ENCODE results near the gene TTLL12.

Gene TTLL12

DNA sequence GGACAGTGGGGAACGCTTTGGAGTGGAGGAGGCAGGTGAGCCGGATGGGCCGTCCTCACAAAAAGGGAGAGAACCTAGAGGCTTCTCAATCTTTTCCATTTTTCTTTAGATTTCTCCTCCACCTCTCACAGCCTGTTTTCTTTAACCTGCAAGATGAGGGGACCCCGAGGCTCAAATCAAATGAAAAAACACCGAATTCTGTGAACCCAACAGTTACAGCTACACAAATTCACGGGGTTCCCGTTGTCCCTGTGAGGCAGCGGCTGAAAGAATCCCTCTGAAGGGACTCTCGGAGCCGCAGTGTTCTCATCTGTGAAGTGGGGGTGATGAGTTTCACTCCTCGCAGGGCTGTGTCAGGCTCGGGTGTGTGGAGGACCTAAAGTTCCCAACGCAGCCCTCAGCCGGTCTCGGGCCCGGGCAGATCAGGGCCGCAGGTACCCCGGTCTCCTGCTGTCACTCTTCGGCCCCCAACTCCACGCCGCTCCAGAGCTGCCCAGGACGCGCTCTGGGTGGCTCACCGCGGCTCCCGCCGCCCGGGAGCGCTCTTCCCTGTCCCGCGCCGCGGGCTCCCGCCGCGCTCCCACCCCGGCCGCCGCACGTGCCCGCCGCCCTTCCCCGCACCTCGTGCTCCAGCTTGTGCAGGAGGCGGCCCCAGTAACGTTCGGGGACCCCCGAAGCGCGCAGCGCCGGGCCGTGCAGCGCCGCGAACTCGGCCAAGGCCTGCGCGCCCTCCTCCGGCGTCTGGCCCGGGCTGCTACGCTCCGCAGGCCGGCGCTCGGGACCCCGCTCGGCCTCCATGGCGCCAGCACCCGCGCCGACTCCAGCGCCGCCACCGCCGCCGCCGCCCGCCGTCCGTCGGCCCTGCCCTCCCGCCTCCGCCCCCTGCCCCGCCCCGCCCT lies at the start of gene TTLL12:
Gene TTLL12 (minus strand): TSS at position 863 of the 899 bp plus-strand sequence. CDS start 65 bp downstream, at position 798.
- peak; percentile 82 for DNase-seq (ENCODE audit: low spot score)

DNA sequence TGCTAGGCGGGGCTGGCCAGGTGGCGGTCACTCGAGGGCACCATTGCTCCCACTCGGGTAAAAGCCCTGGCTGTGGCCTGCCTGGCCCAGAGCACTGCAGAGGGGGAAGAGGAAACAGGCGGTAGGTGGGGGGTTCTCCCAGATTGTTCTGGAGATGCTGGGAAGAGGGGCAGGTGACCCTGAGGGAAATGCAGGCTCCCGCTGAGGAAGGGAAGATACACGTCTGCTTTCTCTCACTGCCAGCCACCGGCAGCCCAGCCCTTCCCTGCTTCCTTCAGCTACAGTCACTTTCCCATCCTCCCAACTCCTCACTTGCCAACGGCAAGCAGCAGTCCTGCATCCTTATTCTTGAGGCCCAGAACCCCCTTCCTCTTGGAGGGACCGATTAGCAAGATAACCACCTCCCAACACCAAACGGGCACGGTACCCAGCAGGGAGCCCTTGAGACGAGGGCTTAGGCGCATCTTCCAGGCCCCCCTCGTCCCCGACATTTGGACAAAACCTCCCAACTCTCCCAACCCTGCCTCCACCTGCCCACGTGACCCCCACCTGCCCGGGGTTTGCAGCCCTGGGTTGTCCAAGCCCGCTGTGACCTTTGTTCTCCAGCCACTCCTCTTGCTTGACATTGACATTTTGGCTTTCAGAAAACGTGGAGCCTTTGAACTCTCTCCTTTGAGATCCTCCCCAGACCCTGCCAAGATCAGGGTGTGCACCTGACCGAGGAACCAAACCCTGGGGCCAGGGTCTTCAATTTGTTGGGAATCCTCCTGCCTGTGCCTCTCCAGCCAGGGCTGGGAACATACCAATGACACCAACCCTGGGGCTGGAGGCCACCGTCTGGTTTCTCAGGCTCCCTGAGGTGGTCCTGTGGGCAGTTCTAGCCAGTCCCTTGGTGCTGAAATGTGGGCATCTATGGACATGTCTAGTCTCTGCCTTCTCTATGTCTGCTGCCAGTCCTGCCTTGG lies 48.8 kb upstream of the TTLL12 start:
- no peak for DNase-seq (ENCODE audit: low spot score)

GRCh38 chr22:43234264-43234988 lies 47.5 kb upstream of the TTLL12 start:
- no peak for DNase-seq (ENCODE audit: low spot score)

GRCh38 chr22:43233529-43233928 lies 46.6 kb upstream of the TTLL12 start:
- DNase-seq (ENCODE audit: low spot score) = no peak

DNA sequence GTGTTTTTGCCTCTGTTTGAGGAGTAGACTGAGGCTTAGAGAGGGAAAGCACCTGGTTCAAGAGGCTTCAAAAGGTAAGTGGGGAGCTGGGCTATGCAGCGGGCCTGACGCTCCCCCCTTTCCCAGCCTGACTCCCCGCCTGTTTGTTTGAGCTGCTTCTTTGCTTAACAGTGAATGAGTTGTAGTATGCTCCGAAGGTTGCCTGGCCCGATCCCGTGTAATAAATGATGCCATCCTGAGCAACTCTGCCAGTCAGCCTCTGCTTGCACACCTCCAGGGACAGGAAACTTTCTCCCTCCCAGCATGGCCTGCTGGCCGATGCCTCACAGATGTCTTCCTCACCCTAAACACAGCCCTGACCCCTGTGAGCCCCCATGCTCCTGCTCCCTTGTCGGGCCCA lies 45.5 kb upstream of the TTLL12 start:
- DNase-seq (ENCODE audit: low spot score) = no peak

DNA sequence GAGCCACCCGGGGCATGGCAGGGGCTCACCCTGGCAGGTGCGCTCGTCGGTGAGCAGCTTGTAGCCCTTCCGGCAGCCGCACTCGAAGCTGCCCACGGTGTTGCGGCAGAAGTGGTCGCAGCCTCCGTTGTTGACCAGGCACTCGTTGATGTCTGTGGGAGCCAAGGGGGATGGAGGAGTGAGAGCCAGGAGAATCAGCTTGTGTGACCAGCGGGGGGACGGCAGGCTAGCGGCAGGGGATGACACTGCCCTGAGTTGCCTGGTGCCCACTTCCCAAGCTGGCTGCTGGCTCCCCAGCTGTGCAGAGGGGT lies 44.7 kb upstream of the TTLL12 start:
- no peak for DNase-seq (ENCODE audit: low spot score)

DNA sequence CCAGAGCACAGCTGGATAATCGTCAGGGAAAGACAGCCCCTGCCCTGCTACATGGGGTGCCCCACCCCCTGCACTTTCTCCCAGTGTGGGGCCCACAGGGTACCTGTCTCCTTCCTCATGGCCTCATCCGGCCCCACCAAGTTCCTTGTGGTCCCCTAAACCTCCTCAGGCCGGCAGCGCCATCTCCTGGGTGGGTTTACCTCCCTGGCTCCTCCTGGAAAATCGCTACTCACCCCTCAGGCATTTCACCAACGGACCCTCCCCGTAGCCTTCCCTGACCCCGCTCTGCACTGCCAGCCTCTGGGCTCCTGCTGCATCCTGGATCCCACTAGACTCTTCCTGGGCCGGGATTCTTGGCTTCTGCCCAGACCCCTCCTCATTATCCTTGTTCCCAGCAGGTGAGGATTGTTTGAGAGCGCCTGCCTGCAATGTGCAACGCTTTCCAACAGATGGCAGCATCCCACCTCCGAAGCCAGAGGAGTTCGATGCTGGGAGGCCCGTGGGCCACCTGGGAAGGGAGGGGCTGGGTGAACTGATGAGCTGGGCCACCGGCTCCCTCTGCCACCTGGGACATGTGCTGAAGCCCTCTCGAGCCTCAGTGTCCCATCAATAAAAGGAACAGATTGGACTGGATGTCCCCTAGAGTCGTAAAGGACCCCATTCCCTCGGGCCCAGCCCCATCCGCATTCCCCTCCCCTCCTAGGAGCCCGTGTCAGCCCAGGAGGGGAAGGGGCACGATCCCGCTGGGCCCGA lies 44.2 kb upstream of the TTLL12 start:
- DNase-seq (ENCODE audit: low spot score) = peak; percentile 65

GRCh38 chr22:43230571-43230970 lies 43.6 kb upstream of the TTLL12 start:
- DNase-seq (ENCODE audit: low spot score) = no peak

- no peak for DNase-seq (ENCODE audit: low spot score)
Observed at GRCh38 chr22:43228863-43229262, 41.9 kb upstream of the TTLL12 start.

- DNase-seq (ENCODE audit: low spot score) = no peak
Observed at GRCh38 chr22:43228330-43228729, 41.4 kb upstream of the TTLL12 start.

GRCh38 chr22:43227239-43227630 lies 40.3 kb upstream of the TTLL12 start:
- peak; percentile 57 for DNase-seq (ENCODE audit: low spot score)

GRCh38 chr22:43226377-43227238 lies 39.7 kb upstream of the TTLL12 start:
- DNase-seq (ENCODE audit: low spot score) = peak; percentile 83

DNA sequence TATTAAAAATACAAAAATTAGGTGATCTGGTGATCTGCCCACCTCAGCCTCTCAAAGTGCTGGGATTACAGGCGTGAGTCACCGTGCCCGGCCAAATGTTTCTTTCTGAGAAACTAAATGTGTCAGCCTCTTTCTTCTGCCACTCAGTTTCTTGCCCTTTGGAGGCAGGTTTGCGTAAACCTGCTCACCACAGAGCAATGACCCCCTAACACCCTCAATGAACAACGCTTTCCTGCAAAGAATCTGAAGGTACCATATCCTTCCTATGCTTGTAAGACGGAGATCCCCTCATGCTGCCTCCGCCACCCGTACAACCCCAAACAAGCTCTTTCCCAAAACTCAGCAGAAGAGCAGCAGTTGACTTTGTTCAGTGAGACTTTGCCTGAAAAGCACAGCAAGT lies 38.7 kb upstream of the TTLL12 start:
- DNase-seq (ENCODE audit: low spot score) = no peak

DNA sequence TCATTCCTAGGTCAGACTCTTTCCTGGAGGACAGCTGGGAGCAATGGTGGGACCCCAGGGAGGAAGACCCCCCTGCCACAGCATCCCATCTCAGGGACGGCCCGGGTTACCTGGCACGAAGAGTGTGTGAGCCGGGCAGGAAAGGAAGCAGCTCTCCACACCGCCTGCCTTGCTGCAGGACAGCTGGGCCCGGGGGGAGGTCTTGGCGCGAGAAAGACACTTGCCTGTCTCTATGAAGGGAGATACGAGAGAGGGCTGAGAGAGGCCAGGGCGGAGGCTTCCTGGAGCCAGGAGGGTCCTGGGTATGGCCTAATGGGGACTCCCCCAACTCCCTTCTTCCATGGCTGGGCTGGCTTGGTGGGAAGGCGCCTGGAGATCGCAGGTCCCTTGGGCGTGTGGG lies 36.1 kb upstream of the TTLL12 start:
- no peak for DNase-seq (ENCODE audit: low spot score)

GRCh38 chr22:43222262-43222661 lies 35.3 kb upstream of the TTLL12 start:
- DNase-seq (ENCODE audit: low spot score) = no peak

- DNase-seq (ENCODE audit: low spot score) = no peak
Observed at GRCh38 chr22:43220625-43221380, 33.9 kb upstream of the TTLL12 start.

GRCh38 chr22:43218786-43219185 lies 31.9 kb upstream of the TTLL12 start:
- no peak for DNase-seq (ENCODE audit: low spot score)

DNA sequence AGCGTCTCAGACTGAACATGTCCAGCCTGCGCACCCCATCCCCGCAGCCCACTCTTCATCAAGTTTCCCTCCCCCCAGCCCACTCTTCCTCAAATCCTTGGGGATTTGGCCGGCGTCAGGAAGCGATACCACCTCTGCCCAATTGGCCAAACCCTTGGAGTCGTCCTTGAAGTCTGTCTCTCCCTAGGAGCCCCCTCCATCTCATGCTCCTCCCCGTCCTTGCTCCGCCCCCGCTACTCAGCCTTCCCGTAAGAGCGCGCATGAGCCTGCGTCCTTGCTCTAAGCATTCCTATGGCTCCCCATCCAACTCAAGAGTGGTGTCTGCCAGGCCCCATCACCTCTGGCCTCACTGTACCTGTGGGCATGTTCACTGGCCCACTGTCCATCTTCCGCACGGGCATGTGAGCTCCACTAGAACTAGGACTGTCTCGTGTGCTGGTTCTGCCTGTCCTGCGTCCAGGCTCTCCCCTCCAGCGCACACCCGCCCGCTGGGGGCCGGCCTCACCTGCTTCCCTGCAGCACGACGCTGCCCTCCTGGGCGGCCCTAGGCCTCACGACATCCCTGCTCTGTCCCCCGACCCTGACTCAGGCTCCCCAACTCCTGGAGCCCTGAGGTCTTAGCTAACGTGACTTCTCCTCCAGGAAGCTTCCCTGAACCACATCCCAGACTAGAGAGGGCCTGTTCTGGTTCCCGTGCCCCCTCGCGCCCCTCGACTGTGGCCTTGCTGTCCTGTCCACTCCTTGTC lies 30.5 kb upstream of the TTLL12 start:
- DNase-seq (ENCODE audit: low spot score) = no peak

DNA sequence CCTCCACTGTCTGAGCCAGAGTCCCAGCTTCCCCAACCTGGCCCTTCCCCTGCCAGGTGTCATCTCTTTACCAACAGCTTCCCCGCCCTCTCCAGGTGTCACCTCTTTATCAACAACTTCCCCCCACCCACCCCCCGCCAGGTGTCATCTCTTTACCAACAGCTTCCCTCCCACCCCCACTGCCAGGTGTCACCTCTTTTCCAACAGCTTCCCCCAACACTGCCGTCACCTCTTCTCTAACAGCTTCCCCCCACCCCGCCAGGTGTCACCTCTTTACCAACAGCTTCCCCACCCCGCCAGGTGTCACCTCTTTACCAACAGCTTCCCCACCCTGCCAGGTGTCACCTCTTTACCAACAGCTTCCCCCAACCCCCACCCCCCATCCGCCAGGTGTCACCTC lies 29.8 kb upstream of the TTLL12 start:
- DNase-seq (ENCODE audit: low spot score) = no peak
